CD4-positive, alpha-beta T cell treated with Interleukin-15 for 4 hours (primary cell): ENCODE results near the gene CDK11B.
"Not testable (repeated sequence)": the region's sequence is repeated elsewhere in the genome, so short reads cannot be mapped to it uniquely, and the experiment has no call there.

Experiments used
- DNase-seq: peaks from one replicate; pipeline ENCODE4 v3.0.0-alpha.2; 2020; ENCODE audit warnings: low spot score

CDK11B gene

GRCh38 chr1:1599030-1599934, 59.5 kb downstream of the CDK11B start:
- DNase-seq, result peak; percentile 29

DNA sequence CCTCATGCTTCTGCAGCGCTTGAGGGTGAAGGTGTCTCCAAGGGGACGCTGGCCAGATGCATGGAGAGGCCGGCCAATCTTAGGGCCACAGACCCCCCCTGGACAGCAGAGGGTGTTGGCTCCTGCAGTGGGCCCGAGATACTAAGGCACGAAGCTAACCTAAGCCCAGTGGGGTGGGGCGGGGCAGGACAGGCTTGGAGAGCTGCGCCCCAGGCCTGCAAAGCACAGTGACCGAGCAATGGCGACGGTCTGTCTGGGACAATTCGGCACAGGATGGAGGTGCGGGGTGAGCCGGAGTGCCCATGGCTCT, 60.1 kb downstream of the CDK11B start:
- no peak for DNase-seq

DNA sequence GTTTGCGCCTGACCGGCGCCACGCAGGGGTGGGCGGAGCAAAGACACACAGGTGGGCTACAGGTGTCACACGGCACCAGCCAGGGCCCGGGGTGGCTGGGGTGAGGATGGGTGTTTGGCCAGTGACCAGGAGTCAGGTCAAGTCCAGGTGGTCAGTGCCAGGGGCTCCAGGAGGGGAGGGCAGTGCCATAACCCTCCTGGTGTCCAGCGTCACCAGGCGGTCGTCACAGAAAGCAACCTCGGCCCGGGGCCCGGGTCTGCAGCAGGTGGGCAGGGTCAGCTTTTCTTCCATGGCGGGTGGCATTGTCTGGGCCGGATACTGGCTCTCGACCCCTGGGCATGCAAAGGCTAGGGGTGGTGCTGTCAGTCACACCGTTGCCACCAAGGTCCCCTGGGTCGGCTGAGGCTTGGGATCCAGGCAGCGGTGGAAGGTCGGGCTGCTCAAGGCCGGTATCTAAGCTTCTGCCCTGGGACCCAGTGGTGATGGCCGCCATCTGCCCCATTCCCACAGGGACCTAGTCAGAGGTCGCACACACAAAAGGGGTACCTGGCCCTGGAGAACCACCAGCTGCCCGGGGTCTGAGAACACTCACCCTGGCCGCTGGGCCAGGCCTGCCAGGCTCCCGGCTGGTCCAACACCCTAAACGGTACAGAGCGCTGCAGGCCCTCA, 60.6 kb downstream of the CDK11B start:
- no peak for DNase-seq

DNA sequence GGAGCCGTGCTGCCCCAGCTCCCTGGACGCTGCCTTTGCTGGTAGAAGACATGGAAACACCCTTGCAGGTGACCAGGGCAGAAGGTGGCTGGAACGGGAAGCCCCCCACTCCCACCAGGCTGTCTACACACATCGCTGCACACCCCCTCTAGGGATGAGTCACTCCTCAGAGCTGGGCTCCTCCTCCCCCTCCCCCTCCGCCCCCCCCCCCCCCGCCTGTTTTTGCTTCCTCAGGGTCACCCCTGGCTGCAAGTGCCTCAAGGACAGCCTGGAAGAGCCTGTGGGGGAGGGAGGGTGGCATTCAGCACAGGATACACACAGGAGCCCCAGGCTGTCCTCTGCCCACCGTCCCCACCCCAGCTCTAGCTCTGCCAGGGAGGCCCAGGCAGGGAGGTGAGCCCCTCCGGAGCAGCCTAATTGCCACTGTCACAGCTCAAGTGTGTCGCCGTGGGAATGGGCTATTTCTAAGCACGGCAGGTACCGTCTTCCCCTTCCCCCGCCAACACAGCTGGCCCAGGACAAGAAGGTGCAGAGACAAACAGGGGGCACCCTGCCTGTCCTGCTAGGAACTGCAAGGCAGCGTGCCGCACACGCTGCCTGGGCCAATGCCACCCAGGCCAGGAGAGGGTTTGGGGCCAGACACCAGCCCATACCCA, 61.4 kb downstream of the CDK11B start:
- no peak for DNase-seq

DNA sequence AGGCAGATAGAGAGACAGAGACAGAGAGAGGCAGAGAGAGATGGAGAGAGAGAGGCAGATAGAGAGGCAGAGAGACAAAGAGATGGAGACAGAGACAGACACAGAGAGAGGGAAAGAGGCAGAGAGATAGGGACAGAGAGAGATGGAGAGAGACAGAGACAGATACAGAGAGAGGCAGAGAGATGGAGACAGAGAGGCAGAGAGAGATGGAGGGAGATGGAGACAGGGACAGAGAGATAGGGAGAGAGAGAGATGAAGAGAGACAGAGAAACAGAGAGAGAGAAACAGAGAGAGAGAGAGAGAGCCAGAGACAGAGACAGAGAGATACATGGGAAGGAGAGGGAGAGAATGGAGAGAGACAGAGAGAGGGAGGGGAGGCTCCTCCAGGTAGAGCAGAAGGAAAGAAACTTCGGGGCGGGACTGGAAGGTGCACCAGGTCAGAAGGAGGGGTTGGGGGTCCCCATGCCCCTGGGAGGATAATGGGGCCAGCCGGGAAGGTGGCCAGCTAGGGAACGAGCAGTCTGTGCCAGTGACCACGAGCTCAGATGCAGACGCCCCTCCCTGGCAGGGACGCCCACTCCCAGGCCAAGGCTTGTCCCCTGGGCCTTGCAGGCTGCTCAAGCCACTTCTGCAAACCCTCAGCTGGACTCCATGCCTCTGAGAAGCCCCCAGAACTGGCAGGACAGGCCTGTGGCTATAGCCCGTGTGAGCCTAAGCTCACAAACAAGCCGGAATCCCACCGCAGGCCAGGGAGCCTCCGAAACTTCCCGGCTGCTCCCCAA, 62.1 kb downstream of the CDK11B start:
- no peak for DNase-seq

- DNase-seq, result not testable (repeated sequence)
These were observed 63.5 kb downstream of the CDK11B start for GRCh38 chr1:1595341-1595740.

DNA sequence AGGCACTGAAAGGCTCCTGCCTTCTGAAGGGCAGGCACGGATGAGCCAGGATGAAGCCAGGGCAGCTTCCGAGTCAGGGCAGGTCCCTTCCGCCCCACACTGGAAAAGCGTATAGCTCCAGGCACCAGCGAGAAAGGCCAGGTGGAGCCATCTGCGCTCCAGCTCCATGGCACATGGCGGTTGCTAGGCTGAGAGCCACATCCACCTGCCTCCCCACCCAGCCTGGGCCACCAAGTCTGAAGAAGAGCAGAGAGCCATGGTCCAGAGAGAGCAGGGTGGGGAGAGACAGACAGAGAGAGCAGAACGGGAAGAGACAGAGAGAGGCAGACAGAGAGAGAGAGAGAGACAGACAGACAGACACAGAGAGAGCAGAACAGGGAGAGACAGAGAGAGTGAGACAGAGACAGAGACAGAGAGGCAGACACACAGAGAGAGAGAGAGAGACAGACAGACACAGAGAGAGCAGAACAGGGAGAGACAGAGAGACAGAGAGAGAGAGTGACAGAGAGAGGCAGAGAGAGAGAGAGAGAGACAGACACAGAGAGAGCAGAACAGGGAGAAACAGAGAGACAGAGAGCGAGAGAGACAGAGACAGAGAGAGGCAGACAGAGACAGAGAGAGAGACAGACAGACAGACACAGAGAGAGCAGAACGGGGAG, 64.1 kb downstream of the CDK11B start:
- DNase-seq, result no peak

- DNase-seq, result no peak
These were observed 64.8 kb downstream of the CDK11B start for GRCh38 chr1:1593834-1594601.

GRCh38 chr1:1591452-1591851, 67.4 kb downstream of the CDK11B start:
- no peak for DNase-seq
